NCI-H2196 treated with DMSO at 0.1 percent for 48 hours (cell line): Measurements from ENCODE around the gene PDIA2.
A peak's percentile ranks its signal among the peaks of the same experiment; 100 is the strongest.
"Not testable (repeated sequence)": the region's sequence is repeated elsewhere in the genome, so short reads cannot be mapped to it uniquely, and the experiment has no call there.

Experiments
- DNase-seq: peaks from one replicate; lab custom pipeline; 2025; ENCODE audit not compliant: unreplicated experiment; lab: John Stamatoyannopoulos, UW

The PDIA2 gene

DNA sequence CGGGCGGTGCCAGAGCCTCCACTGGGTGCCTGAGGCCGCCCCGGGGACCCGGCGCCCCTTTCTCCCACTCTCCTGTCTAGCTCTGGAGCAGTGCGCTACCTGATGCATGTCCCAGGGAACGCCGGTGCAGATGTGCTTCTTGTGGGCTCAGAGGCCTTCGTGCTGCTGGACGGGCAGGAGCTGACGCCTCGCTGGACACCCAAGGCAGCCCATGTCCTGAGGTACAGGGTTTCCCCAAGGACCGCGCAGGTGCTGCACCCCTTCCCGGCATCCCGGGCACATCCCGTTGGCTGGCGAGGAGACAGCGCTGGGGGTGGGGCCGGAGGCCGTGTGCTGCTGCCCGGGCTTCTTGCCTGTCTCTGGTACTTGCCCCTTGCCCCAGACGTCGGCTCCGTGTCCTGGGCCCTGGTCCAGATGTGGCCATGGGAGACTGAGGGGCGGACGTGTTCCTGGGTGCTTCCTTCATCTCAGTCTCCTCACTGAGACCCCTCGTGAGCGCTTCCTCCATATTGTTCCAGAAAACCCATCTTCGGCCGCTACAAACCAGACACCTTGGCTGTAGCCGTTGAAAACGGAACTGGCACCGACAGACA lies 19.7 kb upstream of the PDIA2 start:
- DNase-seq: no peak

DNA sequence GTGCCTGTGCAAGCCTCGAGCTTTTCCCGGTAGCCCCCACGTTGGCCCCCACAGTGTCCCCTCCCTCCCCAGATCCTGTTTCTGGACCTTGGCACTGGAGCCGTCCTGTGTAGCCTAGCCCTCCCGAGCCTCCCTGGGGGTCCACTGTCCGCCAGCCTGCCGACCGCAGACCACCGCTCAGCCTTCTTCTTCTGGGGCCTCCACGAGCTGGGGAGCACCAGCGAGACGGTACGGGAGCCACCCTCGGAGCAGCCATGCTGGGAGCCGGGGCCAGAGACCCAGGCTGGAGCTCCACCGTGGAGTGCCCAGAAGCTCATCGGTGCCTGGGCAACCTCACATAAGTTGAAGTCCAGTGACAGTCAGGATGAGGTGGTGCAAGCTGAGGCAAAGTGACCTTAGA lies 19.0 kb upstream of the PDIA2 start:
- DNase-seq: no peak

DNA sequence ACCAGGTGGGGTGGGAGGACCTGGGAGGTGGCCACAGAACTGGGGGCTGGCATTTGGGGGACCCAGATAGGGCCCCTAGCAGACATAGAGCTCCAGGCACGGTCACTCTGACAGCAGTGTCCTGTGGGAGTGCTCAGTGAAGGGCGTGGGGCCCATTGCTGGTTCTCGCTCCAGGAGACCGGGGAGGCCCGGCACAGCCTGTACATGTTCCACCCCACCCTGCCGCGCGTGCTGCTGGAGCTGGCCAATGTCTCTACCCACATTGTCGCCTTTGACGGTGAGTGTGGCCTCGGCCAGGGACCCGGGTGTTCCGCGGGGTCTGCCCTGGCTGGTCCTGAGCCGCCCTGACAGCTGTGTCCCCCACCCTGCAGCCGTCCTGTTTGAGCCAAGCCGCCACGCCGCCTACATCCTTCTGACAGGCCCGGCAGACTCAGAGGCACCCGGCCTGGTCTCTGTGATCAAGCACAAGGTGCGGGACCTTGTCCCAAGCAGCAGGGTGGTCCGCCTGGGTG lies 18.5 kb upstream of the PDIA2 start:
- no peak for DNase-seq

DNA sequence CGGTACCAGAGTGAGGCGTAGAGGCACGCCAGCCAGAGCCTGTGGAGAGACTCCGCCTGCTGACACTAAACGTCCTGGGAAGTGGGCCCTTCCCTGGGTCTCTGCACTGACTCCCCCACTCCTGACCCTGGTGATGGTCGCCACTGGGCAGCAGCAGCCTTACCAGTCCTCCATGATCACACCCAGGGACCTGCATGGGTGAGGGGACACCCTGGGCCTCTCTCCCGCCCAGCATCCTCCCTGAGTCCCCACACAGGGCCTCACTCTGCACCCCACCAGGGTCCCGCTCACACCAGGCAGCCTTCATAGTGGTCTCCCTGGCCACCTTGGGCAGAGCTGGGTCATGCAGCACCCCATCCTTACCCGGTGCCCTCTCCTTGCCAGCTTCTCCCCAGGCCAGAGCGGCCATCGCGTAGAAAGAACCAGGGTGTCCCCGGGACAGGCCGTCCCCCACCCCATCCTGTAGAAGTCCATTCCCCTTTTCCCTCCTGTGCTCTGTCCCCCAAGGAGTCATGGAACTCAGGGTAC lies 17.9 kb upstream of the PDIA2 start:
- no peak for DNase-seq

DNA sequence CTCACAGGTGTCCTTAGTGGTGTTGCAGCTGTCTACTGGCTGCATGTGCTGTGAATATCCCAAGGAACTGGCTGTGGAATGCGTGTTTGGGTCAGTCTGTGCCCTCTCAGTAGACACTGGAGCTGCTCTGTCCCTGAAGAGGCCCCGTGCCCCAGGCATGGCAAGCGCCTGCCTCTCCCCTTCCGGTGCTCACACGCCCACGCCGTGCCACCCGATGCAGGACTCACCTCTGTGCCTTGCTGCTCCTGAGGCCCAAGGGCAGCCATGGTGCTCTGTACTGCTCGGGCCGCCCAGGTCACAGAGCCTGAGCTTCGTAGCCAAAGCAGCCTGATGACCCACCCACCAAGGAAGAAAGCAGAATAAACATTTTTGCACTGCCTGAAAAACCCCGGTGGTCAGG lies 17.3 kb upstream of the PDIA2 start:
- no peak for DNase-seq

DNA sequence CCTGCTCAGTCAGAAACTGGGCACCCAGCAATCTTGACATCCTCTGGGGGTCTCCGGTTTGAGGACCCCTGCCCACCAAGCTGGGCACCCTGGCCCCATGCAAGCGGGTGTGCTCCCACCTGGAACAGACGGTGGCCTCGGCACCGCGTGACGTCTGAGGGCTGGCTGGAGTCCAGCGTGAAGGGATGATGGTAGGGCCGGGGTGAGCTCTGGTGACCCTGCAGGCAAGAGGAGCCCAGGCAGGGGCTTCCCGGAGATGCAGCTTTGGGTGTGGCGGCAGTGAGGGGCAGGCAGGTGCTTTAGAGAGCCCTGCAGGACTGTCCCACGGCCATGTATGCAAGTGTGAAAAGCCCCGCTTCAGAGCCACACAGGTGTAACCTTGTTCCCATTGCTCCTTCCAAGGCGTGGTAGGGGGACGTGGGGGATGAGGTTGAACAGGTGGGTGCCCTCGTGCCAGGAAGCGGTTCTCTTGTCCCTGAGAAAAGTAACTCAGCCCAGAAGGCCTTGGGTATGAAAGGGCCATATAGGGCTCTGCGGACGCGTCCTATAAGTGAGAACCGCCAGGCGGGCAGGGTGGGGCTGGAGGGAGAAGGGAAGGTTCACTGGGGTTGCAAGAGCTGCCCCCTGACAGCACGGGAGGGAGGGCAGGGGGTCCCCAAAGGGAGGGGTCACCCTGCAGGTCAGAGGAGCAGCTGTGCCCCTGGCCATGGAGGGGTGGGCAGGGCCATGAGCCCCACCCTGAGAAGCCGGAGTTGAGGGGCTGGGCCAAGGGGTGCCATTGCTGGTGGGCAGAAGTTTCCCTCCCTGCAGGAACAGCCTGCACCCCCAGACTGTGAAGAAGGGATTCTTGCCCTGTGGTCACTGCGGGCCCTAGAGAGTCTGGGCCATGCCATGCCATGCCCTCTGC lies 16.5 kb upstream of the PDIA2 start:
- DNase-seq: no peak

DNA sequence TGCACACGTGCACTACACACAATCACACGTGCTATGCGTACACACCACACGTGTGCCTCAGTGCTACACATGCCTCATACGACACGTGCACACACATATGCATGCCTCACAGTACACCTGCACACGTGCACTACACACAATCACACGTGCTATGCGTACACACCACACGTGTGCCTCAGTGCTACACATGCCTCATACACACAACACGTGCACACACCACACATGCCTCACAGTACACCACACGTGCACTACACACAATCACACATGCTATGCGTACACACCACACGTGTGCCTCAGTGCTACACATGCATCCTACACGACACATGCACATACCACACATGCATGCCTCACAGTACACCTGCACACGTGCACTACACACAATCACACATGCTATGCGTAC lies 15.4 kb upstream of the PDIA2 start:
- DNase-seq: not testable (repeated sequence)

DNA sequence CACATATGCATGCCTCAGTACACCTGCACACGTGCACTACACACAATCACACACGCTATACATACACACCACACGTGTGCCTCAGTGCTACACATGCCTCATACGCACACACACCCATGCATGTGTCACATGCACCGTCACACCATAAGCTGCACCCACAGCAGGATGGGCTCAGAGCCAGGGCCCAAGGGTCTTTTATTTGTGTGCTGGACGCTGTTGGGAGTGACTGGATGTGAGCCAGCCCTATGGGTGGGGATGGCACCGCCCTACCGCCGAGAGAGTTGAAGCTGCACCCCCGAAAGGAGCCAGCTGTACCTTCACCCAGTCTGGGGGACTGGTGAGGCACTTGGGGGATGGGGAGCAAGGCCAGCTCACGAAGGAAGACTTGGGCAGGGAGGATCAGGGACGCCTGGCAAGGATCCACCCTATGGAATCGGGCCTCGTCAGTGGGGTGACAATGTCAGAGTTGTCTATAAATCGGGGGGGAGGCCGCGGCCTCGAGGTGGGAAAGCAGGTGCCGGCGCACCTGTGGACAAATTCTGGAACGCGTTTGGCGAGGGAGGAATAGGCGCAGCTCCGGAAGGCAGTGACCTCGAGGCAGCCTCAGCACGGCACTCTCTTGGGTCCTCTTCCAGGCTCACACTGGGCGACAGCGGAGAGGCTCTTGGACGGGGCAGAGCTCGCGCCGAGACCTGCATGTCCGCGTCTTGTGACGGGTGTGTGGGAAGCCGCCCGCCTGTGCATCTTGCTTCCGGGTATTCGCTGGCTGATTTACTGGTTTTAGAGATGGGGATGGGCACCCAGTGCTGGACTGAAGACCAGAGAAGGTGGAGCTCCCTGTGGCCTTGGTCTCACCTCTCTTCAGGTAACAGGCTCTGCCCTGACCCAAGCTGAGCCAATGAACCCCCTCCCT lies 14.6 kb upstream of the PDIA2 start:
- no peak for DNase-seq

DNA sequence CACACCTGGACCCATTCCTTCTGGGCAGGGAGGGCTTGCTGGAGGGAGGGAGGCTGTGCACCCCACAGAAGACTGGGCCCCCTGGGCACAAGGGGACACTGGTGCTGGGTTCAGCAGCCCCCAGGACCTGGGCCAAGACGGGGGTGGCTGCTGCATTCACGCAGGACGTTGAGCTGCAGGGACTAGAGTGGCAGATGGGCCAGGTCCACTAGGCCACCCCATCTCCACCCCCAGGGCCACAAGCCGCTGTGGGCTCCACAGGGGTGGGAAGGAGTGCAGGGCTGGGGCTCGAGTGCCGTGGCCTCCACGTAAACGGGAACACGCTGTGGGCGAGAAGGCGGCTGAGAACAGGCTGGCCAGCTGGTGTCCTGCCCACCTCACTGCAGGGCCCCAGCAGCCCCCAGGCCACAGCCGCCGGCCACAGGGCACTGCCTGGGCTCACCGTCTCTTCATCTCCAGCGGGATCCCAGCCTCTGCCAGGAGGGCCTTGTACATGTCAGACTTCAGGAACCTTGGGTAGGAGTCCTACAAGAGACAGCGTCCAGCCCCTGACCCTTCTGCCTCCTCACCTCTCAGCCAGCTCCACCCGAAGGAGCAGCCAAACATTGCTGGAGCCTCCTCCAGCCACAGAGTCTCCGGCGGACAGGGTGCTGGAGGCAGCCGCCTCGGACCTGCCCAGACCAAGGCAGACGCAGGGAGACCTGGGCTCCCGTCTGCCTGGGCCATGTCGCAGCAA lies 13.7 kb upstream of the PDIA2 start:
- DNase-seq: no peak

DNA sequence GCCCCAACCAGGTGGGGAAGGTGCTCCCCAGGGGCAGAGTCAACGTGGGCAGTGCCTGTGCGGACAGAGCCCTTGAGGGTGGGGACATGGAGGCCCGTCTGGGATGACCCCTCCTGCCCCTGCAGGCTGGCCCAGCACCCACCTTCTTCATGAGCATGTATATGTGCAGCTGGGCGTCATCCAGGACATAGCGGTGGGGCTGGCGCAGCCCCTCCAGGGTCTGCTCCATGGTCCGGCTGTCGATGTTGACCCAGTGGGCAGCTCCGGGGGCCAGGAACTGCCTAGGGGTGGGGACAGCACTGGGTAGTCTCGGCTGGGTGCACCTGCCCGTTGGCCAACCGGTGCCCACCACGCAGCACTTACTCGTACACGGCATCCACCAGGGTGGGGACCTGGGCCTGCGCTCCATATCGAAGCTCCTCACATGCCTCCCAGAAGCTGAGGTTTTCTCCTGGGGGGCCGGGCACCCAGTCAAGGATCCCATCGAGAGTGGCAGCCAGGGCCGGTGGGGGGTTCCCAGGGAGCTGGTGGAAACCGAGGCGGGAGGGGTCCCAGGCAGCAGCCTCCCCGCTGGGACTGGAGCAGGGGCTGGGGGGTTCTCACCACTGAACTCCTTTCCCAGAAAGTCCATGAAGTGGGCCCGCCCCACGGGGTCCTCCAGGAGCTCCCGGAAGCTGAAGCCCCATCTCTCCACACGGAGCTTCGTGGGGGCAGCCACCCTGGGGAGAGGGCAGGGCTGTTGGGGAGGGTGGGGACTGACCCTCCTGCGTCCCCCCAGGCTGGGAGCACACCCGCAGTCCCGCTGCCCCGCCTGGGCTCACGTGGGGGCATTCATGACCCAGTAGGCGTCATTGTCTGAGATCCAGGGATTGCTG lies 12.3 kb upstream of the PDIA2 start:
- no peak for DNase-seq

DNA sequence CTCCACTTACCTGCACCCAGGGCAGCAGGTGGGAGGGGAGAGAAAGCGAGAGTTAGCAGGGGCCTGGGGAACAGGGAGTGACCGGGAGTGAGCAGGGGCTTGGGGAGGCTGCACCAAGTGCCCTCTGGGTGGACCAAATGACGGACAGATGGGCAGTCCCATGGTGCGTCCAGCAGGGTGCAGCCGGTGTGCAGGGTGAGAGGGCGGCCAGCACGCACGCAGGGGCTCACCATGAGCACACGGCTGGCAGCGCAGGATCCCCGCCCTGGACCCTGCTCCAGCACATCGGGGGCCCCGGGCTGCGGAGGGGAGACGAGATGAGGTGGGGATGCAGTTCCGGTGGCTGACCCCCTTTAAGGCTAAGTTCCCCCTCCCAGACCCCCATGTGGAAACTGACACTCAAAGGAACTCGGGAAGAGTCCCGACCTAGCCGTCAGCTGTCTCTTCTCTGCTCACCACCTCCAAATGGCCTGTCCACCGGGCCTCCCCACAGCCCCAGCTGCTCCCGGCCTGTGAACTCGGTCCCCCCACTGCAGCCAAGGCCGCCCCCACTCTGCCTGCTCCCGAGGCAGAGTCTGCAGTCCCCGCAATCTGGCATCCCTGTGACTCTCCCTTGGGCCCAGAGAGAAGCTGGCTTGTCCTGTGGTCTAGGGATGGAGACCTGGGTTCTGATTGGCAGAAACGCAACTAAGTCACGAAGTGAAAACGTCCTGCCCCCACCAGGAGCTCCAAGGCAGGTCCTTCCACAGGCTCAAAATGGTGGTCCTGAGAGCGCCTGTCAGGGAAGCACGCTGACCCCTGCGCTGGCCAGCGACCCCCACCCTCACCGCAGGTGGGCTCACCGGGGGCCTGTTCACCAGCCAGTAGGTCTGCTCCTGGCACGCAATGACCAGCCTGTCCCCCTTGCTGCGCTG lies 10.1 kb upstream of the PDIA2 start:
- no peak for DNase-seq

DNA sequence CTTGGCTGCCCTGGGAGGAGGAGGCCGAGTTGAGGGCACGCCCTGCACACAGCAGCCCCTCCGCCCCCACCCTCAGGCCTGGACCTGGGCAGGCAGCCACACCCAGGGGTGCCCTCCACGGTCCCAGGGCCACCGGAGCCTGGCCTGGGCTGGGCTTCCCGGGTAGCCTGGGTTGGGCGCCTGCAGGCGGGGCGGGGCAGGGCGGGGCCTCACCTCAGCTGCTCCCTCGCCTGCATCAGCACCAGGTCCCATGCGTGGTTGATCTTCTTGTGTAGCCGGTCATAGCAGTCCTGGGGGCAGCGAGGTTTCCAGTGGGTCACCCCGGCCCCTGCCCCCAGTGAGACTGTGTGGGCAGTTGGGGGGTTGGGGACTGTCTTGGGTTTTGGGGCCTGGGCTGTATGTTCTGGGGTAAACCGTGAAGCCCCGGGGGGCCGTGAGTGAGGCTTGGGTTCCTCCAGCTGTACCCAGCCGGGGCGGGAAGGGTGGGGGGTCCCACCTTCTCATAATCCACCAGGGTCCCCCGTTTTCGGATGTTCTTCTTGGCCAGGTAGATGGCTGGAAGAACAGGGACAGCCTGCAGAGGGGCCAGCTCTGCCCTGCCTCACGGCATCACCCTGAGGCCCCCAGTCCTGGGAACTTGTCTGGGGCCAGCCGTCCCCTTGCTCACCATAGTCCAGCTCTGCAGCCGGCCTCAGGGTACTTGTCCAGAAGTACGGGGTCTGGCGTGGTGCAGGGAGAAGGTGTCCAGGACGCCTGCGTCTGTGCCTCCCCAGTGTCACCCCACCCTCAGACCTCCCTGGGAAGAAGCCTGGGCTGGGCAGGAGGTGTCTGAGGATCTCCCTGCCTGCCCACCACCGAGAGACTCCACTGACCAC lies 9.2 kb upstream of the PDIA2 start:
- no peak for DNase-seq

DNA sequence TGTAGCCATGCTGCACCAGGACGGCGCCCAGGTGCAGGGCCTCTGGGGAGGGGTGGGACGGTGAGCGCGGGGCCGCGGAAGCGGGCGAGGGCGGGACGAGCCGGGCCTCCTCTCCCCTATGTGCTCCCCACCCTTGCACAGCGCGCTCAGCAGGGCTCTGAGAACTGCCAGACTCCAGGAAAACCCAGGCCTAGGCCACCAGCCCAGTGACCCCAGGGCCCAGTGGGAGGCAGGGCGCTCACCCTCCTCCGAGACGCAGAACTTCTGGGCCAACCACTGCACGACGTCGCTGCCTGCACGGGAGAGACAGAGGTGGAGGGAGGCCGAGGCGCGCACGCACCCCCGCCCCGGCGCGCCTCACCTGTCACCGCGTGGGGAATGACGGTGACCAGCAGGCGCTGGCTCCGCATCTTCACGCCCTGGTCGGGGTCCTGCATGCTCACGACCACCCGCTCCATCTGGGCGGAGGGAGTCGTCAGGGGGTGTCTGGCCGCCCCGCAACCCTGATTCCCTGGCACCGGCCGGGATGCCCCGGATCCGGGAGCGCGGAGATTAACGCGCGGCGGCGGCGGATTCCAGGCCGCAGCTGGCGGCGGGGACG lies 7.8 kb upstream of the PDIA2 start:
- DNase-seq: no peak

DNA sequence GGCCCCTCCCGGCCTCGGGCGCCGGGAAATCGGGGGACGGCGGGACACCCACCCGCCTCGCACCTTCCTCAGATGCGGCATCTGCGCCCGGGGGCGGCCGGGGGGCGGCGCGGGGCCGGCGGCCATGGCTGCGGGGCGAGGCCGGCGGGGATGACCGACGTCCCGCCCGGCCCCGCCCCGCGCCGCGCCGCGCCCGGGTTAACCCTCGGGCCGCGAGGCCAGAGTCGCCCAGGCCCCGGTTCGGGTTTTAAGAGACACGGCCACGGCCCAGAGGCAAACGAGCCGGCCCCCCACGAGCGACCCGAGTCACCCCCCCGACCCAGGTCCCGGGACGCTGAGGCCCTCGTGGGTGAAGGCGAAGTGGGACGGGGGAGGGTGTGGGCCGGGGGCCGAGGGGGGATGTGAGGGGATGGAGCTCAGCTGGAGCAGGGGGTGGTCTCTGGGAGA lies 7.2 kb upstream of the PDIA2 start, which contains the start of gene RGS11:
Gene RGS11, minus strand, starts transcription at position 159 of the 447 bp plus-strand sequence. Its CDS starts 33 bp downstream, at position 126.
- DNase-seq: no peak

DNA sequence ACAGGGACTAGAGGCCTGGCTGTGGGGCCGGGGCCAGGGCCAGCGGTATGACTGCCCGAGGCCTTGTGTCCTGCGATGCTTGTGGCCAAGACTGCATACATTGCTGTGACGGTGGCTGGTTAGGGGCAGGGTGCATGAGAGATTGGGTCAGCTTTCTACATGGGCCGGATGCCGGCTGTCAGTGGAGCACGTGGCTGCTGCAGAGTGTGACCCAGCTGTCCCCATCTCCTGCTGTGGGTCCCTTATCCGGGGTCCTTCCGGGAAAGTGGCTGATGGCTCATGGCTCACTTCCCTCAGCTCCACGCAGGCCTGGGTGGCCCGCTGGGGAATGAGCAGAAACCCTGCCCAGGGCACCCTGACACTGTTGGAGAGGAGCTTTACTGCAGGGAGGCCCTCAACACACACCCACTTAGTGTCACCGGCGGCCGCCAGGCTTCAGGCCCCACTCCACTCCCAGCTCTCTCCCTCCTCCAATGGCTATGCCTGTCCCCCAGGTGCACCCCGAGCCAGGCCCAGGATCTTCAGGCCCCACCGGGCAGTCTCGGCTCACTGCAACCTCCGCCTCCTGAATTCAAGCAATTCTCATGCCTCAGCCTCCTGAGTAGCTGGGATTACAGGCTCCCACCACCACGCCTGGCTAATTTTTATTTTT lies 6.4 kb upstream of the PDIA2 start:
- DNase-seq: no peak

DNA sequence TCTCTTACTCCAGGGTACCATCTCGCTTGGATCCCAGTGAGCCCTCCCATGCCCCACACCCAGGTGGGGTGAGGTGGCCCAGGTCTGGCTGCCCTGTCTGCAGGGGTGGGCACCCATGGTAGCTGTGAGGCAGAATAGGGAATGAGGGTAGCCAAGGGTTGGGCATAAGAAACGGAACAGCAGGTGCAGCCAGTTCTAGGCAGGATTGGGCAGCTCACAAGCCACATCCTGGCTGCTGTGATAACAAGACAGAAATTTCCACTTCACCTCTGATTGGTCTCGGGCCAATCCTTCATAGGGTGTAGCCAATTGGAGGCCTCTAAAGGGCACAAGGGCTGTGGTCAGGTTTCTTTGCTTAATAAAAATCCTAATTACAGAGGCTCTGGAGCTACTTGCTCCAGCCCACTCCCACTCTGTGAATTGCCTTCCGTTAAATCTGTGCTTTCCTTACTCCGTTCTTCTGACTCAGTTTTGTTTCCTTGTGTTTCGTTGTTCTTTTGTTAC lies 4.0 kb upstream of the PDIA2 start:
- peak; percentile 90 for DNase-seq
